SK-N-SH (cell line): ENCODE data around the gene ARPC5L. TPM values are rescaled to one million over a fixed set of nuclear protein-coding genes. Genes with fewer than 3 reads are reported as not detected.

Experiments used
- CTCF ChIA-PET: fragments of 300-600, 350-600 bp; formaldehyde crosslinking; extraction: SDS; loops from one replicate; lab custom pipeline; 2021; lab: Yijun Ruan, JAX
- POLR2A ChIA-PET: fragments of 350-600 bp; sonication (Branson Sonifier 250); formaldehyde crosslinking; extraction: SDS; loops from one replicate; lab custom pipeline; 2020; ENCODE audit warnings: antibody characterized with exemption, inconsistent platforms; lab: Yijun Ruan, JAX
- DNase-seq: peaks from one replicate; pipeline ENCODE4 v3.0.0; 2012
- H2AFZ ChIP-seq: fragments of 200-600 bp; sonication (generic); 2 replicates; pipeline ENCODE4 v1.8.1; 2016; ENCODE audit warnings: antibody characterized with exemption, mild to moderate bottlenecking, low read depth
- H3F3A ChIP-seq: fragments of 200-600 bp; sonication (generic); replicated peaks from 2 replicates; pipeline ENCODE3; 2016; ENCODE audit warnings: antibody characterized with exemption, mild to moderate bottlenecking; ENCODE audit not compliant: insufficient read depth
- H3K27ac ChIP-seq, 2 experiments: fragments of 200-500 bp in 1 of 2; fragments of 200-600 bp in 1 of 2; sonication (Bioruptor generic) in 1 of 2; sonication (generic), shearing (Covaris generic) in 1 of 2; 2 replicates each; pipeline versions ENCODE4 v1.5.1 to v1.6.1; 2014 to 2016; ENCODE audit warnings: low read depth in 2 of 2, inconsistent platforms in 1 of 2, low read length in 1 of 2, mild to moderate bottlenecking in 1 of 2, mixed read lengths in 1 of 2
- H3K27me3 ChIP-seq: fragments of 200-600 bp; sonication (generic), shearing (Covaris generic); 2 replicates; pipeline ENCODE4 v1.6.1; 2016; ENCODE audit warnings: mixed run types; ENCODE audit not compliant: insufficient read depth
- H3K36me3 ChIP-seq, 2 experiments: fragments of 200-500 bp in 1 of 2; fragments of 200-600 bp in 1 of 2; sonication (Bioruptor generic) in 1 of 2; sonication (generic) in 1 of 2; replicated peaks in 1 of 2; 2 replicates each; pipeline versions ENCODE3 to v1.5.1; 2014 to 2016; ENCODE audit warnings: low read length in 1 of 2, mild to moderate bottlenecking in 1 of 2; ENCODE audit not compliant: insufficient read depth in 2 of 2, control insufficient read depth in 1 of 2
- H3K4me1 ChIP-seq, 2 experiments: fragments of 200-500 bp in 1 of 2; fragments of 200-600 bp in 1 of 2; sonication (Bioruptor generic) in 1 of 2; sonication (generic), shearing (Covaris generic) in 1 of 2; 2 replicates each; pipeline versions ENCODE4 v1.5.1 to v1.6.1; 2014 to 2016; ENCODE audit warnings: low read depth in 1 of 2, low read length in 1 of 2, mixed run types in 1 of 2; ENCODE audit not compliant: insufficient read depth in 2 of 2, control insufficient read depth in 1 of 2
- H3K4me2 ChIP-seq: fragments of 200-600 bp; sonication (generic), shearing (Covaris generic); 2 replicates; pipeline ENCODE4 v1.6.1; 2017; ENCODE audit warnings: mixed run types
- H3K4me3 ChIP-seq, 2 experiments: fragments of 200-500 bp in 1 of 2; fragments of 200-600 bp in 1 of 2; sonication (Bioruptor generic) in 1 of 2; sonication (generic), shearing (Covaris generic) in 1 of 2; 2 replicates each; pipeline versions ENCODE4 v1.5.1 to v1.8.1; 2014 to 2016; ENCODE audit warnings: low read depth in 2 of 2, inconsistent platforms in 1 of 2, low read length in 1 of 2, mild to moderate bottlenecking in 1 of 2, mixed read lengths in 1 of 2, moderate library complexity in 1 of 2
- H3K79me2 ChIP-seq: fragments of 200-600 bp; sonication (generic); 2 replicates; pipeline ENCODE4 v1.8.1; 2017; ENCODE audit warnings: mild to moderate bottlenecking; ENCODE audit not compliant: insufficient read depth
- H3K9ac ChIP-seq: fragments of 200-600 bp; sonication (generic); 2 replicates; pipeline ENCODE4 v1.6.1; 2017; ENCODE audit warnings: mixed run types
- H3K9me2 ChIP-seq: fragments of 200-600 bp; sonication (generic); 2 replicates; pipeline ENCODE4 v1.6.1; 2017; ENCODE audit warnings: mixed run types
- H3K9me3 ChIP-seq: fragments of 200-600 bp; sonication (generic); 2 replicates; pipeline ENCODE4 v1.6.1; 2017; ENCODE audit warnings: mixed run types, mild to moderate bottlenecking, moderate library complexity
- H4K20me1 ChIP-seq: fragments of 200-600 bp; sonication (generic); 2 replicates; pipeline ENCODE4 v1.6.1; 2017; ENCODE audit warnings: mild to moderate bottlenecking, mixed run types; ENCODE audit not compliant: insufficient read depth
- CTCF ChIP-seq: fragments of 200-600 bp; sonication (generic); IDR thresholded peaks from 2 replicates; pipeline ENCODE4 v1.6.1; 2017; ENCODE audit warnings: antibody characterized with exemption, mild to moderate bottlenecking, moderate library complexity
- EP300 ChIP-seq, 2 experiments: IDR thresholded peaks; 2 replicates each; pipeline versions ENCODE4 v1.4.0 to v1.6.1; 2012; ENCODE audit warnings: borderline replicate concordance in 1 of 2, low read depth in 1 of 2, low read length in 1 of 2
- FOXJ3 ChIP-seq: sonication (generic); formaldehyde crosslinking; IDR thresholded peaks from 2 replicates; pipeline ENCODE4 v1.5.1; 2020; ENCODE audit warnings: mild to moderate bottlenecking, missing genetic modification reagents
- GATA2 ChIP-seq: sonication (generic); formaldehyde crosslinking; IDR thresholded peaks from 2 replicates; pipeline ENCODE4 v1.5.0; 2020; ENCODE audit warnings: mild to moderate bottlenecking, missing genetic modification reagents
- IRF3 ChIP-seq: fragments of 150-350 bp; IDR thresholded peaks from 2 replicates; pipeline ENCODE4 v1.6.1; 2016; ENCODE audit warnings: mild to moderate bottlenecking, low read depth, low read length
- JUND ChIP-seq: IDR thresholded peaks from 2 replicates; pipeline ENCODE4 v1.4.0; 2012
- MAX ChIP-seq: IDR thresholded peaks from 2 replicates; pipeline ENCODE4 v1.4.0; 2012; ENCODE audit warnings: low read depth
- MEF2A ChIP-seq: IDR thresholded peaks from 2 replicates; pipeline ENCODE4 v1.4.0; 2012; ENCODE audit warnings: low read depth, borderline replicate concordance
- MXI1 ChIP-seq: IDR thresholded peaks from 2 replicates; pipeline ENCODE4 v1.6.1; 2012; ENCODE audit warnings: mild to moderate bottlenecking, low read depth, low read length, improper control_type of control experiment
- NFIC ChIP-seq: IDR thresholded peaks from 2 replicates; pipeline ENCODE4 v1.4.0; 2012; ENCODE audit warnings: borderline replicate concordance
- PBX3 ChIP-seq: IDR thresholded peaks from 2 replicates; pipeline ENCODE4; 2012
- POLR2AphosphoS5 ChIP-seq: IDR thresholded peaks from 2 replicates; pipeline ENCODE4 v1.6.1; 2012; ENCODE audit warnings: low read depth, low read length
- REST ChIP-seq: IDR thresholded peaks from 2 replicates; pipeline ENCODE4 v1.6.1; 2012; ENCODE audit warnings: mild to moderate bottlenecking, low read depth, low read length, moderate library complexity
- RXRA ChIP-seq: IDR thresholded peaks from 2 replicates; pipeline ENCODE4 v1.4.0; 2012; ENCODE audit warnings: low read depth, mild to moderate bottlenecking, borderline replicate concordance
- SIN3A ChIP-seq: IDR thresholded peaks from 2 replicates; pipeline ENCODE4 v1.6.1; 2012; ENCODE audit warnings: low read depth, mild to moderate bottlenecking, low read length, moderate library complexity, borderline replicate concordance
- SMC3 ChIP-seq: IDR thresholded peaks from 2 replicates; pipeline ENCODE4 v1.6.1; 2012; ENCODE audit warnings: low read depth, low read length, improper control_type of control experiment
- TAF1 ChIP-seq: IDR thresholded peaks from 2 replicates; pipeline ENCODE4 v1.6.1; 2012; ENCODE audit warnings: low read depth, mild to moderate bottlenecking, low read length, moderate library complexity, borderline replicate concordance
- TCF12 ChIP-seq: IDR thresholded peaks from 2 replicates; pipeline ENCODE4 v1.4.0; 2012
- TEAD4 ChIP-seq: IDR thresholded peaks from 2 replicates; pipeline ENCODE4 v1.4.0; 2012; ENCODE audit warnings: mild to moderate bottlenecking, borderline replicate concordance; ENCODE audit not compliant: insufficient read depth
- YY1 ChIP-seq: IDR thresholded peaks from 2 replicates; pipeline ENCODE4 v1.4.0; 2012; ENCODE audit warnings: low read depth, mild to moderate bottlenecking
- WGBS: methylation state at CpG from one replicate; pipeline ENCODE4 v1.1.6; 2017; ENCODE audit warnings: low lambda C conversion rate; 5-methylcytosine and 5-hydroxymethylcytosine counted together
- polyA plus RNA-seq, 3 experiments: library from polyadenylated mRNA; depleted of rRNA; stranded (reverse); fragments of >200 nt; gene quantifications; 2 replicates each; pipeline ENCODE4 v1.2.3, GENCODE V29; 2012

ARPC5L gene
- polyA plus RNA-seq, 1 of the 3 experiments (the other 2 are of a cell fraction) = 73.1 TPM

- 65% methylated on average over 6 of the region's 6 CpGs for WGBS
- peaks cover 40% of the 10 kb centered on the region for H4K20me1 ChIP-seq
- peak overlapping the region; percentile 87 for H3K4me2 ChIP-seq
- H3K9me2 ChIP-seq = no peaks in the 10 kb centered on the region
- peak overlapping the region; percentile 90 for H3K9ac ChIP-seq
- peaks cover 3% of the 10 kb centered on the region for H3F3A ChIP-seq
- no peaks in the 10 kb centered on the region for H3K9me3 ChIP-seq
- no peak overlapping the region for H2AFZ ChIP-seq
- CTCF ChIA-PET = interaction anchor here (1.9 to 2.0 kb wide), 2 partner anchors 18 to 273 kb away, joined by 5 to 9 read pairs; partner anchors contain the start of genes SCAI and WDR38
- no peak for TF ChIP-seq MAX
- TF ChIP-seq TCF12 = no peak
- TF ChIP-seq MXI1 = no peak
- no peak for TF ChIP-seq REST
- no peak for TF ChIP-seq FOXJ3 (CRISPR knock-in tag)
- TF ChIP-seq CTCF = no peak
- TF ChIP-seq POLR2AphosphoS5 = no peak
- no peak for TF ChIP-seq YY1
- TF ChIP-seq JUND = no peak
- TF ChIP-seq TEAD4 = no peak
- no peak for TF ChIP-seq SIN3A
- no peak for TF ChIP-seq GATA2
- TF ChIP-seq PBX3 = no peak
- no peak for TF ChIP-seq SMC3
- no peak for TF ChIP-seq NFIC
- no peak for TF ChIP-seq RXRA
- TF ChIP-seq EP300 (IDR thresholded peaks at IDR 0.05; ENCODE audit: borderline replicate concordance in 1 of 2, low read depth in 1 of 2, low read length in 1 of 2) = no peak
- TF ChIP-seq MEF2A = no peak
- TF ChIP-seq TAF1 = no peak
- TF ChIP-seq IRF3 = no peak
- peaks cover 12 to 32% of the 10 kb centered on the region in 2 experiments for H3K36me3 ChIP-seq
- peaks cover 87% of the 10 kb centered on the region for H3K79me2 ChIP-seq
- no peaks in the 10 kb centered on the region for H3K27me3 ChIP-seq
- H3K4me1 ChIP-seq = peaks cover 8 to 24% of the 10 kb centered on the region in 2 experiments; a peak in 3 of 4 replicates
- POLR2A ChIA-PET = interaction anchor here (0.7 to 1.2 kb wide), 2 partner anchors 10 to 370 kb away, joined by 3 read pairs; no protein-coding TSS in a partner anchor
- H3K4me3 ChIP-seq = peak overlapping the region; percentile 85 to 94
- DNase-seq = no peak
- peak overlapping the region; percentile 72 to 90; a peak in 3 of 4 replicates for H3K27ac ChIP-seq
Measured at GRCh38 chr9:124870723-124871122, 8.8 kb downstream of the ARPC5L start.
